Common myeloid progenitor, CD34-positive (primary cell): ENCODE measurements around the gene IL1B.
A peak's percentile ranks its signal among the peaks of the same experiment; 100 is the strongest.

ENCODE experiments used
- CTCF ChIA-PET: fragments of 350-600 bp; sonication (Branson Sonifier 250); formaldehyde crosslinking; loops from one replicate; lab custom pipeline; 2021; ENCODE audit warnings: antibody characterized with exemption; lab: Charles Lee
- POLR2A ChIA-PET: fragments of 350-600 bp; sonication (Branson Sonifier 250); formaldehyde crosslinking; loops from one replicate; lab custom pipeline; 2021; ENCODE audit warnings: antibody characterized with exemption; lab: Charles Lee
- DNase-seq, 3 donors: peaks; one replicate each; pipeline versions ENCODE4 v3.0.0 to v3.0.0-alpha.2; 2013
- H3K27ac ChIP-seq, 2 experiments: 1 replicate in 1 of 2; 2 replicates in 1 of 2; pipeline ENCODE4 v1.7.0; 2013; ENCODE audit warnings: inconsistent platforms in 2 of 2, low read length in 2 of 2, mild to moderate bottlenecking in 2 of 2, low read depth in 1 of 2, moderate library complexity in 1 of 2; ENCODE audit not compliant: severe bottlenecking in 2 of 2, insufficient read depth in 1 of 2, poor library complexity in 1 of 2
- H3K27me3 ChIP-seq, 5 experiments: replicated peaks in 2 of 5; 1 replicate in 3 of 5; 2 replicates in 2 of 5; pipeline versions ENCODE4 v1.6.1 to v1.7.0; 2013; ENCODE audit warnings: low read length in 4 of 5, mild to moderate bottlenecking in 2 of 5, moderate library complexity in 2 of 5, inconsistent platforms in 1 of 5; ENCODE audit not compliant: insufficient read depth in 5 of 5, control insufficient read depth in 4 of 5
- H3K36me3 ChIP-seq, 4 experiments: 1 replicate in 2 of 4; 2 replicates in 2 of 4; pipeline versions ENCODE4 v1.6.1 to v1.7.0; 2013; ENCODE audit warnings: low read length in 3 of 4, control low read depth in 1 of 4, mild to moderate bottlenecking in 1 of 4; ENCODE audit not compliant: control insufficient read depth in 4 of 4, insufficient read depth in 4 of 4
- H3K4me1 ChIP-seq, 4 experiments: 1 replicate in 3 of 4; 2 replicates in 1 of 4; pipeline versions ENCODE4 v1.6.1 to v1.7.1; 2013; ENCODE audit warnings: low read length in 3 of 4, mild to moderate bottlenecking in 3 of 4, control low read depth in 1 of 4, inconsistent platforms in 1 of 4, moderate library complexity in 1 of 4; ENCODE audit not compliant: control insufficient read depth in 4 of 4, insufficient read depth in 4 of 4; ENCODE audit errors: control extremely low read depth in 1 of 4
- H3K4me3 ChIP-seq, 7 experiments: 1 replicate in 4 of 7; 2 replicates in 3 of 7; pipeline versions ENCODE4 v1.5.1 to v1.7.0; 2013; ENCODE audit warnings: mild to moderate bottlenecking in 7 of 7, low read length in 6 of 7, moderate library complexity in 6 of 7, inconsistent platforms in 2 of 7, low read depth in 2 of 7, control low read depth in 1 of 7; ENCODE audit not compliant: insufficient read depth in 4 of 7, control insufficient read depth in 1 of 7; ENCODE audit errors: extremely low read depth in 1 of 7
- H3K9me3 ChIP-seq, 5 experiments: 1 replicate in 4 of 5; 2 replicates in 1 of 5; pipeline versions ENCODE4 v1.6.1 to v1.7.1; 2013; ENCODE audit warnings: low read length in 4 of 5, mild to moderate bottlenecking in 2 of 5, inconsistent platforms in 1 of 5, low read depth in 1 of 5, moderate library complexity in 1 of 5; ENCODE audit not compliant: control insufficient read depth in 4 of 5, insufficient read depth in 2 of 5; ENCODE audit errors: control extremely low read depth in 1 of 5
- WGBS: methylation state at CpG from one replicate; pipeline ENCODE4 v1.1.5; 2013; ENCODE audit not compliant: insufficient coverage; 5-methylcytosine and 5-hydroxymethylcytosine counted together

The IL1B gene

GRCh38 chr2:112870841-112871835 lies 34.6 kb upstream of the IL1B start:
- Histone ChIP-seq H3K36me3 (no peaks in the 10 kb centered on the region), H3K27me3 (no peaks in the 10 kb centered on the region), H3K4me1 (peaks cover 11 to 33% (median 31%) of the 10 kb centered on the region in 4 experiments), H3K9me3 (no peaks in the 10 kb centered on the region), H3K27ac (no peak overlapping the region), H3K4me3 (peak overlapping the region in 1 of 7 experiments; percentile 46)
- 37% methylated on average over 7 of the region's 9 CpGs for WGBS
- peak in 2 of 3 donors; percentile 27 to 48 for DNase-seq
- POLR2A ChIA-PET: no interaction called here
- CTCF ChIA-PET: interaction anchor here (0.8 to 1.4 kb wide), 6 partner anchors 8 to 121 kb away, joined by 3 to 6 read pairs (median 4); partner anchors contain the start of gene IL1B

GRCh38 chr2:112869258-112869842 lies 32.8 kb upstream of the IL1B start:
- ChIA-PET POLR2A (interaction anchor here (1.0 kb wide), 1 partner anchor 9 kb away, joined by 3 read pairs; no protein-coding TSS in a partner anchor), CTCF (interaction anchor here (0.8 kb wide), 1 partner anchor 26 kb away, joined by 4 read pairs; no protein-coding TSS in a partner anchor)
- peaks cover 11 to 33% (median 31%) of the 10 kb centered on the region in 4 experiments for H3K4me1 ChIP-seq
- peak overlapping the region in 2 of 7 experiments; percentile 25 to 26 for H3K4me3 ChIP-seq
- H3K27ac ChIP-seq: no peak overlapping the region
- 0% methylated on average over 1 of the region's 7 CpGs for WGBS
- peaks cover 0 to 1% (median 0%) of the 10 kb centered on the region in 5 experiments for H3K9me3 ChIP-seq
- H3K36me3 ChIP-seq: no peaks in the 10 kb centered on the region
- DNase-seq: peak; percentile 83 to 95 (median 94)
- H3K27me3 ChIP-seq: no peaks in the 10 kb centered on the region

GRCh38 chr2:112867701-112868631 lies 31.4 kb upstream of the IL1B start:
- Histone ChIP-seq H3K36me3 (no peaks in the 10 kb centered on the region), H3K27me3 (no peaks in the 10 kb centered on the region), H3K4me1 (peaks cover 11 to 33% (median 31%) of the 10 kb centered on the region in 4 experiments), H3K27ac (no peak overlapping the region), H3K9me3 (peaks cover 0 to 7% (median 0%) of the 10 kb centered on the region in 5 experiments), H3K4me3 (no peak overlapping the region)
- DNase-seq: no peak
- ChIA-PET POLR2A (no interaction called here), CTCF (interaction anchor here (0.8 to 1.4 kb wide), 4 partner anchors 13 to 66 kb away, joined by 3 to 5 read pairs (median 3); no protein-coding TSS in a partner anchor)
- 99% methylated on average over 7 of the region's 7 CpGs for WGBS

GRCh38 chr2:112866128-112866835 lies 29.7 kb upstream of the IL1B start:
- Histone ChIP-seq H3K27me3 (no peaks in the 10 kb centered on the region), H3K4me3 (no peak overlapping the region), H3K4me1 (peaks cover 11 to 29% (median 27%) of the 10 kb centered on the region in 4 experiments), H3K27ac (no peak overlapping the region), H3K9me3 (peaks cover 0 to 12% (median 0%) of the 10 kb centered on the region in 5 experiments), H3K36me3 (no peaks in the 10 kb centered on the region)
- WGBS: 94% methylated on average over 5 of the region's 8 CpGs
- CTCF ChIA-PET: interaction anchor here (1.2 kb wide), 1 partner anchor 23 kb away, joined by 3 read pairs; no protein-coding TSS in a partner anchor
- no peak for DNase-seq
- POLR2A ChIA-PET: no interaction called here

- Histone ChIP-seq H3K36me3 (no peaks in the 10 kb centered on the region), H3K27me3 (no peaks in the 10 kb centered on the region), H3K27ac (no peak overlapping the region), H3K9me3 (peaks cover 0 to 18% (median 3%) of the 10 kb centered on the region in 5 experiments), H3K4me3 (no peak overlapping the region), H3K4me1 (peaks cover 3 to 7% (median 5%) of the 10 kb centered on the region in 4 experiments)
- no peak for DNase-seq
- ChIA-PET CTCF (interaction anchor here (1.7 kb wide), 1 partner anchor 22 kb away, joined by 9 read pairs; no protein-coding TSS in a partner anchor), POLR2A (no interaction called here)
- WGBS: 100% methylated on average over 1 of the region's 1 CpG
Measured at GRCh38 chr2:112864072-112864471, 27.5 kb upstream of the IL1B start.
